GM13976 (cell line): ENCODE measurements around the gene NACC1.
"Not testable (repeated sequence)": the region's sequence is repeated elsewhere in the genome, so short reads cannot be mapped to it uniquely, and the experiment has no call there.

Source experiments
- DNase-seq: peaks from one replicate; pipeline ENCODE4 v3.0.0; 2012; ENCODE audit warnings: low spot score
- in situ Hi-C: fragments of 300-500 bp; cut with MboI; formaldehyde crosslinking; loops from one replicate; pipeline ENCODE4 v1.12.0; 2022; ENCODE audit warnings: low sequenced_read_pairs, mixed read lengths, inconsistent platforms; ENCODE audit not compliant: unreplicated experiment
- TF ChIP-seq, protein P1 (sequence below): IDR thresholded peaks from 2 replicates; pipeline ENCODE4 v1.5.1; 2012; ENCODE audit warnings: borderline replicate concordance, mild to moderate bottlenecking; ENCODE audit not compliant: insufficient read depth; ENCODE audit errors: extremely low read depth, missing control alignments, control extremely low read depth

The NACC1 gene

GRCh38 chr19:13139633-13140311 is 21.7 kb downstream of the NACC1 start:
- in situ Hi-C loops = no loop called here
- TF ChIP-seq, protein P1, sequence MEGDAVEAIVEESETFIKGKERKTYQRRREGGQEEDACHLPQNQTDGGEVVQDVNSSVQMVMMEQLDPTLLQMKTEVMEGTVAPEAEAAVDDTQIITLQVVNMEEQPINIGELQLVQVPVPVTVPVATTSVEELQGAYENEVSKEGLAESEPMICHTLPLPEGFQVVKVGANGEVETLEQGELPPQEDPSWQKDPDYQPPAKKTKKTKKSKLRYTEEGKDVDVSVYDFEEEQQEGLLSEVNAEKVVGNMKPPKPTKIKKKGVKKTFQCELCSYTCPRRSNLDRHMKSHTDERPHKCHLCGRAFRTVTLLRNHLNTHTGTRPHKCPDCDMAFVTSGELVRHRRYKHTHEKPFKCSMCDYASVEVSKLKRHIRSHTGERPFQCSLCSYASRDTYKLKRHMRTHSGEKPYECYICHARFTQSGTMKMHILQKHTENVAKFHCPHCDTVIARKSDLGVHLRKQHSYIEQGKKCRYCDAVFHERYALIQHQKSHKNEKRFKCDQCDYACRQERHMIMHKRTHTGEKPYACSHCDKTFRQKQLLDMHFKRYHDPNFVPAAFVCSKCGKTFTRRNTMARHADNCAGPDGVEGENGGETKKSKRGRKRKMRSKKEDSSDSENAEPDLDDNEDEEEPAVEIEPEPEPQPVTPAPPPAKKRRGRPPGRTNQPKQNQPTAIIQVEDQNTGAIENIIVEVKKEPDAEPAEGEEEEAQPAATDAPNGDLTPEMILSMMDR = no peak
- no peak for DNase-seq

DNA sequence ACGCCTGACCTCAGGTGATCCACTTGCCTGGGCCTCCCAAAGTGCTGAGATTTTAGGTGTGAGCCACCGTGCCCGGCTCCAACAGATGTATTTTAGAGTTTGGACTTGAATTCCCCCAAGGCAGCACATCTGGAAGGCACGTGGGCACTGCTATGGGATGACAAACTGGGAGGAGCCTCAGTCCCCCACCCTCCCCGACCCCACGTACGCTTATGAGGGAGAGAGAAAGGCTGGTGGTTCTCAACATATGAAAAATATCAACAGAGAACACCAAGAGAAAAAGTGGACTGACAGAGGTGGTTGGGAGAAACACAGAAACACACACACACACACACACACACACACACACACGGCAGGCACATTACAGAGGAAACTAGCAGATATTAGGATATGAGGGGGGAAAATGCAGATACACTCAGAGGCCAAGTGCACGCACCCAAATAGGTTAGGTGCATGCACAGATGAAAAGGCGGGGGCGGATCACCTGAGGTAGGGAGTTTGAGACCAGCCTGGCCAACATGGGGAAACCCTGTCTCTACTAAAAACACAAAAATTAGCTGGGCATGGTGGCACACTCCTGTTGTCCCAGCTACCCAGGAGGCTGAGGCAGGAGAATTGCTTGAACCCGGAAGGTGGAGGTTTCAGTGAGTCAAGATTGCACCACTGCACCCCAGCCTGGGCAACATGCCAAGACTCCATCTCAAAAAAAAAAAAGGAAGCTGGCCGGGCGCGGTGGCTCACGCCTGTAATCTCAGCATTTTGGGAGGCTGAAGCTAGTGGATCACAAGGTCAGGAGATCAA is 28.9 kb downstream of the NACC1 start:
- in situ Hi-C loops = no loop called here
- no peak for DNase-seq
- TF ChIP-seq, protein P1 = no peak

GRCh38 chr19:13149173-13149627 is 31.1 kb downstream of the NACC1 start:
- in situ Hi-C loops, DNase-seq: not testable (repeated sequence)

DNA sequence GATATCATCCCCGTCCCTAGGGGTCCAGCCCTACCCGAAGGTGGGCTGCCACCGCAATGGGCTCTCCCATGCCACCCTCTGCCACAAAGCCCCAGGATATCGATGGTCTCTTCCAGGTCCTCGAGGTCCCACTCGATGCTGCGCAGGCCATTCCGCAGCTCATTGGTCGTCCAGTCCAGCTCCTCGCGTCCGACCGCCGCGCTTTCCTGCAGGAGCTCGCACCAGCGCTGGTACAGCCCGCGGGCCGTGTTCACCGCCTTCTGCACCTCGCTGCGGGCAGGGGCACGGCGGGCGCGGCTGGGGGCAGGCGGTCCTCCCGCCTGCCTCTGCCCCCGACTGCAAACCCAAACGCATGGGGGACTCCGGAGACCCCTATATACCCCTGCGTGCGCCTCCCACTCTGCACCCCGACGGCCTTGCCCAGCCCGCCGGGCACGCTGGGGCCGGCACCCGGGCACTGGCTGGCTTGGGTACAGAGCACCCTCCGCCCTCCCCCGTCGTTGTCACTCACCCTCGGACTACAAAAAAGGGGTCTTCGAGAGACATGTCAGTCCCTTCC is 31.6 kb downstream of the NACC1 start:
- TF ChIP-seq, protein P1 = no peak
- in situ Hi-C loops = no loop called here
- DNase-seq = no peak

GRCh38 chr19:13150187-13150930 is 32.3 kb downstream of the NACC1 start, which contains the start of the genes IER2 and STX10:
Gene IER2 (plus strand): TSS chr19:13150411. CDS start chr19:13153187, 2,776 bp downstream.
Gene STX10 (minus strand): TSS chr19:13150375. CDS start chr19:13150173, 202 bp downstream.
- TF ChIP-seq, protein P1 = peak; percentile 64
- peak; percentile 95 for DNase-seq
- in situ Hi-C loops = no loop called here

- TF ChIP-seq, protein P1 = no peak
- no peak for DNase-seq
- in situ Hi-C loops = no loop called here
These were observed 33.0 kb downstream of the NACC1 start for GRCh38 chr19:13150931-13151604.
